Stimulated activated CD4-positive, alpha-beta T cell treated with anti-CD3 and anti-CD28 coated beads, Interleukin-12 subunit alpha, Interleukin-12 subunit beta, amount 100 ng/mL, for 4 hours (primary cell): ENCODE data around the gene OR6C74.

Source experiments
- DNase-seq: peaks from one replicate; pipeline ENCODE4 v3.0.0-alpha.2; 2020

Gene OR6C74

GRCh38 chr12:55244309-55244708 is at the start of gene OR6C74:
OR6C74 (plus strand) TSS chr12:55244609; CDS start chr12:55247288, 2,679 bp downstream.
- no peak for DNase-seq

DNA sequence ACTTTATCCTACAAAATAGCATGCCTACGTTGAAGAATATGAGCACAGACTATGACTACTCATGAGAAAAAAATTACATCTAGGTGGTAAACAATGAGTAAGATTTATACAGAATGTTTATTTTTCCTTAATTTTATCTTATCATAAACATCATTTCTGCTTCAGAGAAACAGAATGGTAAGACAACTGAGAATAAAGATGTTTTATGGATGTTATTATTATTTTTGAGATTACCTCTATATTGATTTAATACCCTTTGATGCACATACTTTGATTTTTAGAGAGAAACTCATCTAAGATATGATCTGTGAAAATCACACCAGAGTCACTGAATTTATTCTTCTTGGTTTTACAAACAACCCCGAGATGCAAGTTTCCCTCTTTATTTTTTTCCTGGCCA is 23.7 kb upstream of the OR6C74 start, which contains the start of gene OR10A7:
TSS of gene OR10A7 (plus strand) at position 301 of the 400 bp plus-strand sequence. CDS start at position 301, 0 bp downstream.
- no peak for DNase-seq

DNA sequence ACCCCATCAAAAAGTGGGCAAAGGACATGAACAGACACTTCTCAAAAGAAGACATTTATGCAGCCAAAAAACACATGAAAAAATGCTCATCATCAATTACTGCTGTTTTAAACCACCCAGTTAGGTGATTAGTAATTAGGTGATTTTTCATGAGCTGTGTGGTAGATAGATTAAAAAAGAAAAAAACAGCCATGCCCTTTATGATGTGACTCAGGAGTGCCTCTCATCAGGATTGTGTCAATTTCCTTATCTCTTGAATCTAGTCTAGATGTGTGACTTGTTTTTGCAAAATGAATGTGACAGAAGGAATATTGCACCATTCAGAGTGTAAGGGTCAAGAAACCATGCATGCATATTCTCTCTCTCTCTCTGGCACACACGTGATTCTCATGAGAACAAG is 17.9 kb upstream of the OR6C74 start:
- DNase-seq: no peak

GRCh38 chr12:55227643-55228042 is 16.8 kb upstream of the OR6C74 start:
- no peak for DNase-seq

GRCh38 chr12:55246159-55246558 is 1.8 kb downstream of the OR6C74 start:
- DNase-seq: no peak

GRCh38 chr12:55250944-55251343 is 6.5 kb downstream of the OR6C74 start:
- no peak for DNase-seq

DNA sequence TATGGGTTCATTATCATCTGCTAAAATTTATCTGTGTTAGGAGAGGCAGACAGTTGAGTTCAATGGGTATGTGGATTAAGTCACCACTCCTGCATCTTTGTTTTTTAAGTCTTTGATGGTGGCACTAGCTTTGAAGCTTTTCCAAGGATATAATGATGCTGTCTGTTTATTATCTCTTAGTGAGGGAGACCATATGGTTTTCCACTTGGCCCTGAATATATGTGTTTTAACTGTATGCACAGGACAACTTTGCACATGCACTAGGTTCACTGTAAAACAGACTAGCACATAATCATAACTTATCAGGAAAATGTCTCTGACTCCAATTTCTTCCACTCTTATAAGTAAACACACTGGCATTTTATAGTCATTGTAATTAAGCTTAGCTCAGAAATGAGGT is 8.9 kb downstream of the OR6C74 start:
- no peak for DNase-seq

- DNase-seq: no peak
Measured at GRCh38 chr12:55256831-55257230, 12.4 kb downstream of the OR6C74 start.

DNA sequence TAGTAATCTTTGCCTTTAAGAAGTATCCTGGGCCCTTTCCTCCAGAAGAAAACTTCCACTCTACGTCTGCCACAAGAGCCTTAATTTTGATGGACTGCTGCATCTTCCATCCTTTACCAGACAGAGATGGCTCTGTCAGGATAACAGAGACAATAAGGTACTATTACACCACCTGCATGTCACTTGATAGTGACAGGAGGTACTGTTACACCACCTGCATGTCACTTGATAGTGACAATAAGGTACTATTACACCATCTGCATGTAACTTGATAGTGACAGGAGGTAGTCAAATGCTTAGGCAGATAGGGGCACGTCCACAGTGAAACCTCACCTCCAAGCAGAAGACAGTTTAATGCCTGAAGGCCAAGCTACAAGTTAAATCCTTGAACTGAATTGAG is 13.9 kb downstream of the OR6C74 start:
- DNase-seq: no peak

GRCh38 chr12:55280991-55281390 is 36.6 kb downstream of the OR6C74 start:
- DNase-seq: no peak

- no peak for DNase-seq
Measured at GRCh38 chr12:55289999-55290398, 45.6 kb downstream of the OR6C74 start.
